SK-N-SH (cell line): ENCODE measurements around the gene PSMB11. TPM values are rescaled to one million over a fixed set of nuclear protein-coding genes. Genes with fewer than 3 reads are reported as not detected.

Experiments
- CTCF ChIA-PET: fragments of 300-600, 350-600 bp; formaldehyde crosslinking; extraction: SDS; loops from one replicate; lab custom pipeline; 2021; lab: Yijun Ruan, JAX
- POLR2A ChIA-PET: fragments of 350-600 bp; sonication (Branson Sonifier 250); formaldehyde crosslinking; extraction: SDS; loops from one replicate; lab custom pipeline; 2020; ENCODE audit warnings: antibody characterized with exemption, inconsistent platforms; lab: Yijun Ruan, JAX
- DNase-seq: peaks from one replicate; pipeline ENCODE4 v3.0.0; 2012
- H2AFZ ChIP-seq: fragments of 200-600 bp; sonication (generic); 2 replicates; pipeline ENCODE4 v1.8.1; 2016; ENCODE audit warnings: antibody characterized with exemption, mild to moderate bottlenecking, low read depth
- H3F3A ChIP-seq: fragments of 200-600 bp; sonication (generic); replicated peaks from 2 replicates; pipeline ENCODE3; 2016; ENCODE audit warnings: antibody characterized with exemption, mild to moderate bottlenecking; ENCODE audit not compliant: insufficient read depth
- H3K27ac ChIP-seq, 2 experiments: fragments of 200-500 bp in 1 of 2; fragments of 200-600 bp in 1 of 2; sonication (Bioruptor generic) in 1 of 2; sonication (generic), shearing (Covaris generic) in 1 of 2; 2 replicates each; pipeline versions ENCODE4 v1.5.1 to v1.6.1; 2014 to 2016; ENCODE audit warnings: low read depth in 2 of 2, inconsistent platforms in 1 of 2, low read length in 1 of 2, mild to moderate bottlenecking in 1 of 2, mixed read lengths in 1 of 2
- H3K27me3 ChIP-seq: fragments of 200-600 bp; sonication (generic), shearing (Covaris generic); 2 replicates; pipeline ENCODE4 v1.6.1; 2016; ENCODE audit warnings: mixed run types; ENCODE audit not compliant: insufficient read depth
- H3K36me3 ChIP-seq, 2 experiments: fragments of 200-500 bp in 1 of 2; fragments of 200-600 bp in 1 of 2; sonication (Bioruptor generic) in 1 of 2; sonication (generic) in 1 of 2; replicated peaks in 1 of 2; 2 replicates each; pipeline versions ENCODE3 to v1.5.1; 2014 to 2016; ENCODE audit warnings: low read length in 1 of 2, mild to moderate bottlenecking in 1 of 2; ENCODE audit not compliant: insufficient read depth in 2 of 2, control insufficient read depth in 1 of 2
- H3K4me1 ChIP-seq, 2 experiments: fragments of 200-500 bp in 1 of 2; fragments of 200-600 bp in 1 of 2; sonication (Bioruptor generic) in 1 of 2; sonication (generic), shearing (Covaris generic) in 1 of 2; 2 replicates each; pipeline versions ENCODE4 v1.5.1 to v1.6.1; 2014 to 2016; ENCODE audit warnings: low read depth in 1 of 2, low read length in 1 of 2, mixed run types in 1 of 2; ENCODE audit not compliant: insufficient read depth in 2 of 2, control insufficient read depth in 1 of 2
- H3K4me2 ChIP-seq: fragments of 200-600 bp; sonication (generic), shearing (Covaris generic); 2 replicates; pipeline ENCODE4 v1.6.1; 2017; ENCODE audit warnings: mixed run types
- H3K4me3 ChIP-seq, 2 experiments: fragments of 200-500 bp in 1 of 2; fragments of 200-600 bp in 1 of 2; sonication (Bioruptor generic) in 1 of 2; sonication (generic), shearing (Covaris generic) in 1 of 2; 2 replicates each; pipeline versions ENCODE4 v1.5.1 to v1.8.1; 2014 to 2016; ENCODE audit warnings: low read depth in 2 of 2, inconsistent platforms in 1 of 2, low read length in 1 of 2, mild to moderate bottlenecking in 1 of 2, mixed read lengths in 1 of 2, moderate library complexity in 1 of 2
- H3K79me2 ChIP-seq: fragments of 200-600 bp; sonication (generic); 2 replicates; pipeline ENCODE4 v1.8.1; 2017; ENCODE audit warnings: mild to moderate bottlenecking; ENCODE audit not compliant: insufficient read depth
- H3K9ac ChIP-seq: fragments of 200-600 bp; sonication (generic); 2 replicates; pipeline ENCODE4 v1.6.1; 2017; ENCODE audit warnings: mixed run types
- H3K9me2 ChIP-seq: fragments of 200-600 bp; sonication (generic); 2 replicates; pipeline ENCODE4 v1.6.1; 2017; ENCODE audit warnings: mixed run types
- H3K9me3 ChIP-seq: fragments of 200-600 bp; sonication (generic); 2 replicates; pipeline ENCODE4 v1.6.1; 2017; ENCODE audit warnings: mixed run types, mild to moderate bottlenecking, moderate library complexity
- H4K20me1 ChIP-seq: fragments of 200-600 bp; sonication (generic); 2 replicates; pipeline ENCODE4 v1.6.1; 2017; ENCODE audit warnings: mild to moderate bottlenecking, mixed run types; ENCODE audit not compliant: insufficient read depth
- CHD2 ChIP-seq: fragments of 150-350 bp; IDR thresholded peaks from 2 replicates; pipeline ENCODE4 v1.6.1; 2018; ENCODE audit warnings: low read length; ENCODE audit not compliant: partially characterized antibody
- ELF1 ChIP-seq: IDR thresholded peaks from 2 replicates; pipeline ENCODE4 v1.4.0; 2012
- EP300 ChIP-seq, 2 experiments: IDR thresholded peaks; 2 replicates each; pipeline versions ENCODE4 v1.4.0 to v1.6.1; 2012; ENCODE audit warnings: borderline replicate concordance in 1 of 2, low read depth in 1 of 2, low read length in 1 of 2
- EZH2phosphoT487 ChIP-seq: fragments of 200-600 bp; sonication (generic); IDR thresholded peaks from 2 replicates; pipeline ENCODE4 v1.6.1; 2017; ENCODE audit warnings: low read depth, mixed run types, mild to moderate bottlenecking, antibody characterized with exemption, moderate library complexity, borderline replicate concordance
- GATA2 ChIP-seq: sonication (generic); formaldehyde crosslinking; IDR thresholded peaks from 2 replicates; pipeline ENCODE4 v1.5.0; 2020; ENCODE audit warnings: mild to moderate bottlenecking, missing genetic modification reagents
- JUND ChIP-seq: IDR thresholded peaks from 2 replicates; pipeline ENCODE4 v1.4.0; 2012
- MXI1 ChIP-seq: IDR thresholded peaks from 2 replicates; pipeline ENCODE4 v1.6.1; 2012; ENCODE audit warnings: mild to moderate bottlenecking, low read depth, low read length, improper control_type of control experiment
- NFIC ChIP-seq: IDR thresholded peaks from 2 replicates; pipeline ENCODE4 v1.4.0; 2012; ENCODE audit warnings: borderline replicate concordance
- NRF1 ChIP-seq: IDR thresholded peaks from 2 replicates; pipeline ENCODE4 v1.6.1; 2012; ENCODE audit warnings: low read depth, mild to moderate bottlenecking, low read length
- POLR2AphosphoS5 ChIP-seq: IDR thresholded peaks from 2 replicates; pipeline ENCODE4 v1.6.1; 2012; ENCODE audit warnings: low read depth, low read length
- RAD21 ChIP-seq: IDR thresholded peaks from 2 replicates; pipeline ENCODE4 v1.6.1; 2012; ENCODE audit warnings: mild to moderate bottlenecking, low read length
- RCOR1 ChIP-seq: fragments of 150-350 bp; IDR thresholded peaks from 2 replicates; pipeline ENCODE4 v1.6.1; 2017; ENCODE audit warnings: antibody characterized with exemption, low read length
- RFX5 ChIP-seq: IDR thresholded peaks from 2 replicates; pipeline ENCODE4 v1.6.1; 2012; ENCODE audit warnings: mild to moderate bottlenecking, improper control_type of control experiment, low read length
- RXRA ChIP-seq: IDR thresholded peaks from 2 replicates; pipeline ENCODE4 v1.4.0; 2012; ENCODE audit warnings: low read depth, mild to moderate bottlenecking, borderline replicate concordance
- TEAD4 ChIP-seq: IDR thresholded peaks from 2 replicates; pipeline ENCODE4 v1.4.0; 2012; ENCODE audit warnings: mild to moderate bottlenecking, borderline replicate concordance; ENCODE audit not compliant: insufficient read depth
- WGBS: methylation state at CpG from one replicate; pipeline ENCODE4 v1.1.6; 2017; ENCODE audit warnings: low lambda C conversion rate; 5-methylcytosine and 5-hydroxymethylcytosine counted together
- polyA plus RNA-seq, 3 experiments: library from polyadenylated mRNA; depleted of rRNA; stranded (reverse); fragments of >200 nt; gene quantifications; 2 replicates each; pipeline ENCODE4 v1.2.3, GENCODE V29; 2012
- TF ChIP-seq, protein P1 (sequence below): fragments of 150-350 bp; IDR thresholded peaks from 2 replicates; pipeline ENCODE4 v1.6.1; 2016; ENCODE audit warnings: mild to moderate bottlenecking, low read depth, low read length
- TF ChIP-seq, protein P2 (sequence below): IDR thresholded peaks from 2 replicates; pipeline ENCODE4 v1.4.0; 2012; ENCODE audit warnings: low read depth, borderline replicate concordance
- TF ChIP-seq, protein P3 (sequence below): IDR thresholded peaks from 2 replicates; pipeline ENCODE4 v1.4.0; 2012; ENCODE audit warnings: low read depth, borderline replicate concordance
- TF ChIP-seq, protein P4 (sequence below): IDR thresholded peaks from 2 replicates; pipeline ENCODE4 v1.4.0; 2012; ENCODE audit warnings: low read depth

PSMB11 gene
- polyA plus RNA-seq, 1 of the 3 experiments (the other 2 are of a cell fraction), result not detected

DNA sequence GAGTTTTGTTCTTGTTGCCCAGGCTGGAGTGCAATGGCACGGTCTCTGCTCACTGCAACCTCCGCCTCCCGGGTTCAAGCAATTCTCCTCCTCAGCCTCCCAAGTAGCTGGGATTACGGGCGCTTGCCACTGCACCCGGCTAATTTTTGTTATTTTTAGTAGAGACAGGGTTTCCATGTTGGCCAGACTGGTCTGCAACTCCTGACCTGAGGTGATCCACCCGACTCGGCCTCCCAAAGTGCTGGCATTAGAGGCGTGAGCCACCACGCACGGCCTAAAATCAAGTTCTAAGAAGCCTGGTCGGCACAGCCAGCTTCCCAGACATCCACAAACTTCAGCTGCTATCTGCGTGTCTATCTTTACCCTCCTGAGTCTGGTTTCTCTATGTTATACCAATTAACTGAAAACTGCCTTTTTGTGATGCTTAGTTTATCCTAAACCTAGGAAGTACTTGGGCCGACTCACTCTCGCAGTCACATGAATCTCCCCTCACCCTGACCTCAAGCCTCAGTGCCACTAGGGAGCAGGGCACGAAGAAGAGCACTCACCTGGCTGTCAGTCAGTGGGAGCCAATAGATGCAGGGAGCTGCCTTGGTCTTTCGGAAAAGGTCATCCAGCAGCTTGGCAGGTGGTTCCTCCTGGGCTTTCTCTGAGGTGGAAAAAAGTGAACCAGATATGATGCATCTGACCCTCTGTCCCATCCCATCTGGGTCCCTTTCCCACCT lies 18.7 kb downstream of the PSMB11 start:
- H3K9me3 ChIP-seq, result no peaks in the 10 kb centered on the region
- no peak overlapping the region for H3K4me2 ChIP-seq
- CTCF ChIA-PET, result interaction anchor here (0.6 to 33.1 kb wide), 9 partner anchors 8 to 73 kb away, joined by 3 to 1566 read pairs (median 5); partner anchors contain the start of genes AJUBA and PSMB5
- H3K4me3 ChIP-seq, result no peak overlapping the region
- H3K27me3 ChIP-seq, result no peaks in the 10 kb centered on the region
- no peak for DNase-seq
- peaks cover 58% of the 10 kb centered on the region for H3F3A ChIP-seq
- H3K79me2 ChIP-seq, result peaks cover 28% of the 10 kb centered on the region
- H4K20me1 ChIP-seq, result peaks cover 5% of the 10 kb centered on the region; the same call in 1 of the 2 replicates
- peaks cover 52 to 53% of the 10 kb centered on the region in 2 experiments for H3K36me3 ChIP-seq
- no peaks in the 10 kb centered on the region for H3K9me2 ChIP-seq
- no peak overlapping the region for H3K9ac ChIP-seq
- TF ChIP-seq NRF1 (no peak), GATA2 (CRISPR knock-in tag) (no peak), ELF1 (no peak), EP300 (IDR thresholded peaks at IDR 0.05; ENCODE audit: borderline replicate concordance in 1 of 2, low read depth in 1 of 2, low read length in 1 of 2) (no peak), NFIC (no peak), RFX5 (no peak), JUND (no peak), RCOR1 (no peak)
- TF ChIP-seq, protein P1, sequence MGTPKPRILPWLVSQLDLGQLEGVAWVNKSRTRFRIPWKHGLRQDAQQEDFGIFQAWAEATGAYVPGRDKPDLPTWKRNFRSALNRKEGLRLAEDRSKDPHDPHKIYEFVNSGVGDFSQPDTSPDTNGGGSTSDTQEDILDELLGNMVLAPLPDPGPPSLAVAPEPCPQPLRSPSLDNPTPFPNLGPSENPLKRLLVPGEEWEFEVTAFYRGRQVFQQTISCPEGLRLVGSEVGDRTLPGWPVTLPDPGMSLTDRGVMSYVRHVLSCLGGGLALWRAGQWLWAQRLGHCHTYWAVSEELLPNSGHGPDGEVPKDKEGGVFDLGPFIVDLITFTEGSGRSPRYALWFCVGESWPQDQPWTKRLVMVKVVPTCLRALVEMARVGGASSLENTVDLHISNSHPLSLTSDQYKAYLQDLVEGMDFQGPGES, result no peak
- TF ChIP-seq, all 33 proteins: peak for 0
- Histone ChIP-seq H3K4me1 (peaks cover 15 to 24% of the 10 kb centered on the region in 2 experiments; a peak in 3 of 4 replicates), H3K27ac (peak overlapping the region in 1 of 2 experiments; percentile 70; a peak in 2 of 4 replicates), H2AFZ (no peak overlapping the region)
- WGBS, result 96% methylated on average over 17 of the region's 17 CpGs
- POLR2A ChIA-PET, result interaction anchor here (0.6 kb wide), 1 partner anchor 239 kb away, joined by 4 read pairs; no protein-coding TSS in a partner anchor

DNA sequence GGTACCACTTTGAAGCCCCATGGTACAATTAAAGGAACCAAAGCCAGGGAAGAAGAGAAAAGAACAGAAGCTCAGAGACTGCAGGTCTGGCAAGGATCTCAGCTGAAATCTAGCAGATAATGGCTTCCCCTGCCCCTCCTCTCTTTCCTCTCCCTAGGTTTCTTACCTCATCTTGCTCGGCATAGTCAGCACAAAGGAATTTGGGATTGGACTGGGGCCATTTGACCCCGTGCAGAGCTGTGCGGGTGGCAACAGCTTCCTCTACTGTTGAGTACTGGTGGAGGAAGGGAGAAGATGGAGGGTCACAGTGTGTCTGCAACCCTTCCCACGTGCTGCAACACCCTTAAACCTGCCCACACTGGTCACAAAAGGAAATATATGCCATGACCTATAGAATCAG lies 20.0 kb downstream of the PSMB11 start:
- ChIA-PET POLR2A (interaction anchor here (1.7 kb wide), 1 partner anchor 9 kb away, joined by 3 read pairs; no protein-coding TSS in a partner anchor), CTCF (interaction anchor here (0.9 to 33.1 kb wide), 6 partner anchors 7 to 132 kb away, joined by 3 to 1566 read pairs (median 23); partner anchors contain the start of gene AJUBA)
- no peak for DNase-seq
- Histone ChIP-seq H3K27me3 (no peaks in the 10 kb centered on the region), H4K20me1 (peaks cover 18% of the 10 kb centered on the region), H2AFZ (no peak overlapping the region), H3K27ac (peak overlapping the region in 1 of 2 experiments; percentile 70; a peak in 2 of 4 replicates), H3K79me2 (peaks cover 37% of the 10 kb centered on the region), H3K9ac (no peak overlapping the region; the same call in 1 of the 2 replicates), H3K36me3 (peaks cover 61 to 65% of the 10 kb centered on the region in 2 experiments), H3K4me1 (peaks cover 4 to 13% of the 10 kb centered on the region in 2 experiments; a peak in 3 of 4 replicates), H3K9me3 (no peaks in the 10 kb centered on the region), H3K4me2 (peak overlapping the region; percentile 46; the same call in 1 of the 2 replicates), H3K4me3 (no peak overlapping the region), H3F3A (peaks cover 49% of the 10 kb centered on the region), H3K9me2 (no peaks in the 10 kb centered on the region)
- WGBS, result 25% methylated on average over 4 of the region's 4 CpGs
- TF ChIP-seq EP300 (IDR thresholded peaks at IDR 0.05; ENCODE audit: borderline replicate concordance in 1 of 2, low read depth in 1 of 2, low read length in 1 of 2) (peak in 1 of 2 experiments; percentile 35; a peak in 1 of 4 replicates), TEAD4 (peak; percentile 83), NFIC (peak; percentile 94), GATA2 (CRISPR knock-in tag) (no peak), RXRA (peak; percentile 85; the same call in 1 of the 2 replicates), POLR2AphosphoS5 (peak; percentile 58; the same call in 1 of the 2 replicates), CHD2 (peak; percentile 10), RCOR1 (no peak), RAD21 (no peak), JUND (peak; percentile 87), EZH2phosphoT487 (no peak), MXI1 (no peak), ELF1 (0 out of 2 replicates have a peak, but pooled peaks have one; percentile 12)
- TF ChIP-seq, protein P1, result no peak
- TF ChIP-seq, protein P2, sequence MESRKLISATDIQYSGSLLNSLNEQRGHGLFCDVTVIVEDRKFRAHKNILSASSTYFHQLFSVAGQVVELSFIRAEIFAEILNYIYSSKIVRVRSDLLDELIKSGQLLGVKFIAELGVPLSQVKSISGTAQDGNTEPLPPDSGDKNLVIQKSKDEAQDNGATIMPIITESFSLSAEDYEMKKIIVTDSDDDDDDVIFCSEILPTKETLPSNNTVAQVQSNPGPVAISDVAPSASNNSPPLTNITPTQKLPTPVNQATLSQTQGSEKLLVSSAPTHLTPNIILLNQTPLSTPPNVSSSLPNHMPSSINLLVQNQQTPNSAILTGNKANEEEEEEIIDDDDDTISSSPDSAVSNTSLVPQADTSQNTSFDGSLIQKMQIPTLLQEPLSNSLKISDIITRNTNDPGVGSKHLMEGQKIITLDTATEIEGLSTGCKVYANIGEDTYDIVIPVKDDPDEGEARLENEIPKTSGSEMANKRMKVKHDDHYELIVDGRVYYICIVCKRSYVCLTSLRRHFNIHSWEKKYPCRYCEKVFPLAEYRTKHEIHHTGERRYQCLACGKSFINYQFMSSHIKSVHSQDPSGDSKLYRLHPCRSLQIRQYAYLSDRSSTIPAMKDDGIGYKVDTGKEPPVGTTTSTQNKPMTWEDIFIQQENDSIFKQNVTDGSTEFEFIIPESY, result no peak
- TF ChIP-seq, protein P3, sequence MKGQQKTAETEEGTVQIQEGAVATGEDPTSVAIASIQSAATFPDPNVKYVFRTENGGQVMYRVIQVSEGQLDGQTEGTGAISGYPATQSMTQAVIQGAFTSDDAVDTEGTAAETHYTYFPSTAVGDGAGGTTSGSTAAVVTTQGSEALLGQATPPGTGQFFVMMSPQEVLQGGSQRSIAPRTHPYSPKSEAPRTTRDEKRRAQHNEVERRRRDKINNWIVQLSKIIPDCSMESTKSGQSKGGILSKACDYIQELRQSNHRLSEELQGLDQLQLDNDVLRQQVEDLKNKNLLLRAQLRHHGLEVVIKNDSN, result no peak
- TF ChIP-seq, protein P4, sequence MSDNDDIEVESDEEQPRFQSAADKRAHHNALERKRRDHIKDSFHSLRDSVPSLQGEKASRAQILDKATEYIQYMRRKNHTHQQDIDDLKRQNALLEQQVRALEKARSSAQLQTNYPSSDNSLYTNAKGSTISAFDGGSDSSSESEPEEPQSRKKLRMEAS, result peak; percentile 75
